ENCODE results near the gene ATP1B3.
"Not testable (repeated sequence)": the region's sequence is repeated elsewhere in the genome, so short reads cannot be mapped to it uniquely, and the experiment has no call there.

ATP1B3 gene

GRCh38 chr3:141875893-141876380, 506 bp upstream of the ATP1B3 start:
- no peak for TF ChIP-seq CTCF (IDR thresholded peaks at IDR 0.05; ENCODE audit: extremely low read depth, missing control alignments)
- DNase-seq (ENCODE audit: low spot score) = no peak

GRCh38 chr3:141876891-141877621, 613 bp downstream of the ATP1B3 start:
- TF ChIP-seq CTCF (IDR thresholded peaks at IDR 0.05; ENCODE audit: extremely low read depth, missing control alignments) = no peak
- peak; percentile 67 for DNase-seq (ENCODE audit: low spot score)

GRCh38 chr3:141877911-141878310, 1.5 kb downstream of the ATP1B3 start:
- DNase-seq (ENCODE audit: low spot score) = no peak
- no peak for TF ChIP-seq CTCF (IDR thresholded peaks at IDR 0.05; ENCODE audit: extremely low read depth, missing control alignments)

- no peak for TF ChIP-seq CTCF (IDR thresholded peaks at IDR 0.05; ENCODE audit: extremely low read depth, missing control alignments)
- DNase-seq (ENCODE audit: low spot score) = no peak
These were observed 1.9 kb downstream of the ATP1B3 start for GRCh38 chr3:141878326-141878725.

GRCh38 chr3:141878817-141879216, 2.4 kb downstream of the ATP1B3 start:
- TF ChIP-seq CTCF (IDR thresholded peaks at IDR 0.05; ENCODE audit: extremely low read depth, missing control alignments) = no peak
- no peak for DNase-seq (ENCODE audit: low spot score)

GRCh38 chr3:141881702-141882101, 5.3 kb downstream of the ATP1B3 start:
- no peak for DNase-seq (ENCODE audit: low spot score)
- no peak for TF ChIP-seq CTCF (IDR thresholded peaks at IDR 0.05; ENCODE audit: extremely low read depth, missing control alignments)

- DNase-seq (ENCODE audit: low spot score) = no peak
- no peak for TF ChIP-seq CTCF (IDR thresholded peaks at IDR 0.05; ENCODE audit: extremely low read depth, missing control alignments)
These were observed 10.6 kb downstream of the ATP1B3 start for GRCh38 chr3:141887051-141887450.

- DNase-seq (ENCODE audit: low spot score) = not testable (repeated sequence)
These were observed 12.1 kb downstream of the ATP1B3 start for GRCh38 chr3:141888548-141888947.

Measured in GM20000 (cell line).